ENCODE data around the gene MBD3L1.

MBD3L1 gene
- 0 reads per million in 9 experiments for total RNA-seq

- Mint-ChIP-seq H3K36me3 (ENCODE audit: insufficient read depth) (peaks cover 3% of the 10 kb centered on the region), H3K27me3 (no peaks in the 10 kb centered on the region), H3K9me3 (no peaks in the 10 kb centered on the region), H3K27ac (peak within 1 kb of the TSS; percentile 88 to 95), H3K4me1 (ENCODE audit: low read depth in 2 of 2) (peaks cover 8 to 20% of the 10 kb centered on the region in 2 donors), H3K4me3 (peak within 1 kb of the TSS; percentile 83 to 84)
- ATAC-seq (replicated peaks) (peak; percentile 84), DNase-seq (peak; percentile 98 to 100 (median 99))
Observed at GRCh38 chr19:8832132-8833021, at the start of gene MBD3L1, which contains the start of gene ZNF558. Gene MBD3L1 (plus strand): TSS chr19:8832377. CDS start chr19:8842679, 10,302 bp downstream. Gene ZNF558 (minus strand): TSS chr19:8832304. CDS start chr19:8822659, 9,645 bp downstream.

GRCh38 chr19:8794823-8795222, 37.4 kb upstream of the MBD3L1 start:
- ATAC-seq (replicated peaks), result no peak
- DNase-seq, result no peak
- Mint-ChIP-seq H3K4me1 (ENCODE audit: low read depth in 2 of 2) (no peaks in the 10 kb centered on the region), H3K27ac (no peak overlapping the region), H3K36me3 (ENCODE audit: insufficient read depth) (no peaks in the 10 kb centered on the region), H3K9me3 (peaks cover 0 to 8% of the 10 kb centered on the region in 2 donors), H3K27me3 (peaks cover 0 to 12% of the 10 kb centered on the region in 2 donors), H3K4me3 (no peak overlapping the region)

- no peak overlapping the region for H3K4me3 Mint-ChIP-seq
- H3K27me3 Mint-ChIP-seq, result no peaks in the 10 kb centered on the region
- peaks cover under 1% of the 10 kb centered on the region for H3K36me3 Mint-ChIP-seq (ENCODE audit: insufficient read depth)
- DNase-seq (no peak), ATAC-seq (replicated peaks) (no peak)
- no peaks in the 10 kb centered on the region for H3K4me1 Mint-ChIP-seq (ENCODE audit: low read depth in 2 of 2)
- H3K9me3 Mint-ChIP-seq, result peaks cover 17 to 20% of the 10 kb centered on the region in 2 donors
- H3K27ac Mint-ChIP-seq, result no peak overlapping the region
Observed at GRCh38 chr19:8806661-8807060, 25.5 kb upstream of the MBD3L1 start.

GRCh38 chr19:8811315-8812172, 20.6 kb upstream of the MBD3L1 start:
- ATAC-seq (replicated peaks) (no peak), DNase-seq (no peak)
- peaks cover 34% of the 10 kb centered on the region for H3K36me3 Mint-ChIP-seq (ENCODE audit: insufficient read depth)
- H3K9me3 Mint-ChIP-seq, result peaks cover 9 to 29% of the 10 kb centered on the region in 2 donors
- no peaks in the 10 kb centered on the region for H3K27me3 Mint-ChIP-seq
- no peak overlapping the region for H3K4me3 Mint-ChIP-seq
- no peaks in the 10 kb centered on the region for H3K4me1 Mint-ChIP-seq (ENCODE audit: low read depth in 2 of 2)
- H3K27ac Mint-ChIP-seq, result no peak overlapping the region

- H3K4me1 Mint-ChIP-seq (ENCODE audit: low read depth in 2 of 2), result no peaks in the 10 kb centered on the region
- H3K27ac Mint-ChIP-seq, result no peak overlapping the region
- H3K9me3 Mint-ChIP-seq, result peaks cover 4 to 20% of the 10 kb centered on the region in 2 donors
- no peak overlapping the region for H3K4me3 Mint-ChIP-seq
- no peak for ATAC-seq (replicated peaks)
- no peaks in the 10 kb centered on the region for H3K27me3 Mint-ChIP-seq
- H3K36me3 Mint-ChIP-seq (ENCODE audit: insufficient read depth), result peaks cover 53% of the 10 kb centered on the region
- no peak for DNase-seq
Observed at GRCh38 chr19:8814176-8814575, 18.0 kb upstream of the MBD3L1 start.

- no peaks in the 10 kb centered on the region for H3K4me1 Mint-ChIP-seq (ENCODE audit: low read depth in 2 of 2)
- peaks cover 69% of the 10 kb centered on the region for H3K36me3 Mint-ChIP-seq (ENCODE audit: insufficient read depth)
- no peak overlapping the region for H3K4me3 Mint-ChIP-seq
- H3K27ac Mint-ChIP-seq, result no peak overlapping the region
- H3K27me3 Mint-ChIP-seq, result no peaks in the 10 kb centered on the region
- DNase-seq (no peak), ATAC-seq (replicated peaks) (no peak)
- H3K9me3 Mint-ChIP-seq, result peaks cover 4 to 20% of the 10 kb centered on the region in 2 donors
Observed at GRCh38 chr19:8815780-8816179, 16.4 kb upstream of the MBD3L1 start.

- Mint-ChIP-seq H3K4me3 (no peak overlapping the region), H3K36me3 (ENCODE audit: insufficient read depth) (peaks cover 51% of the 10 kb centered on the region), H3K9me3 (peaks cover 3 to 8% of the 10 kb centered on the region in 2 donors), H3K27ac (no peak overlapping the region), H3K4me1 (ENCODE audit: low read depth in 2 of 2) (peaks cover 0 to 7% of the 10 kb centered on the region in 2 donors), H3K27me3 (no peaks in the 10 kb centered on the region)
- no peak for DNase-seq
- ATAC-seq (replicated peaks), result no peak
Observed at GRCh38 chr19:8820234-8820633, 11.9 kb upstream of the MBD3L1 start.

GRCh38 chr19:8821748-8822241, 10.4 kb upstream of the MBD3L1 start:
- H3K4me1 Mint-ChIP-seq (ENCODE audit: low read depth in 2 of 2), result peaks cover 2 to 7% of the 10 kb centered on the region in 2 donors
- H3K27ac Mint-ChIP-seq, result no peak overlapping the region
- no peak overlapping the region for H3K4me3 Mint-ChIP-seq
- no peak for ATAC-seq (replicated peaks)
- no peaks in the 10 kb centered on the region for H3K27me3 Mint-ChIP-seq
- H3K36me3 Mint-ChIP-seq (ENCODE audit: insufficient read depth), result peaks cover 42% of the 10 kb centered on the region
- DNase-seq, result no peak
- peaks cover 0 to 2% of the 10 kb centered on the region in 2 donors for H3K9me3 Mint-ChIP-seq

GRCh38 chr19:8826371-8826770, 5.8 kb upstream of the MBD3L1 start:
- no peak overlapping the region for H3K27ac Mint-ChIP-seq
- peaks cover 5 to 14% of the 10 kb centered on the region in 2 donors for H3K4me1 Mint-ChIP-seq (ENCODE audit: low read depth in 2 of 2)
- no peak for ATAC-seq (replicated peaks)
- H3K36me3 Mint-ChIP-seq (ENCODE audit: insufficient read depth), result peaks cover 6% of the 10 kb centered on the region
- H3K4me3 Mint-ChIP-seq, result no peak overlapping the region
- DNase-seq, result no peak
- H3K27me3 Mint-ChIP-seq, result no peaks in the 10 kb centered on the region
- no peaks in the 10 kb centered on the region for H3K9me3 Mint-ChIP-seq

GRCh38 chr19:8827277-8827676, 4.9 kb upstream of the MBD3L1 start:
- ATAC-seq (replicated peaks) (no peak), DNase-seq (no peak)
- no peak overlapping the region for H3K4me3 Mint-ChIP-seq
- H3K27ac Mint-ChIP-seq, result no peak overlapping the region
- peaks cover 8 to 19% of the 10 kb centered on the region in 2 donors for H3K4me1 Mint-ChIP-seq (ENCODE audit: low read depth in 2 of 2)
- H3K36me3 Mint-ChIP-seq (ENCODE audit: insufficient read depth), result peaks cover 6% of the 10 kb centered on the region
- H3K9me3 Mint-ChIP-seq, result no peaks in the 10 kb centered on the region
- H3K27me3 Mint-ChIP-seq, result no peaks in the 10 kb centered on the region

- Mint-ChIP-seq H3K27ac (peak overlapping the region; percentile 88 to 95), H3K9me3 (no peaks in the 10 kb centered on the region), H3K4me1 (ENCODE audit: low read depth in 2 of 2) (peaks cover 10 to 20% of the 10 kb centered on the region in 2 donors), H3K36me3 (ENCODE audit: insufficient read depth) (peaks cover 3% of the 10 kb centered on the region), H3K27me3 (no peaks in the 10 kb centered on the region), H3K4me3 (peak overlapping the region; percentile 83 to 84)
- DNase-seq, result no peak
- no peak for ATAC-seq (replicated peaks)
Observed at GRCh38 chr19:8831373-8831772, 804 bp upstream of the MBD3L1 start.

- Mint-ChIP-seq H3K36me3 (ENCODE audit: insufficient read depth) (peaks cover 3% of the 10 kb centered on the region), H3K9me3 (no peaks in the 10 kb centered on the region), H3K27me3 (no peaks in the 10 kb centered on the region), H3K4me1 (ENCODE audit: low read depth in 2 of 2) (peaks cover 8 to 20% of the 10 kb centered on the region in 2 donors), H3K4me3 (peak overlapping the region; percentile 83 to 84), H3K27ac (peak overlapping the region; percentile 88 to 95)
- ATAC-seq (replicated peaks) (peak; percentile 1), DNase-seq (no peak)
Observed at GRCh38 chr19:8831832-8832131, 395 bp upstream of the MBD3L1 start.

- Mint-ChIP-seq H3K9me3 (no peaks in the 10 kb centered on the region), H3K36me3 (ENCODE audit: insufficient read depth) (peaks cover 3% of the 10 kb centered on the region), H3K4me1 (ENCODE audit: low read depth in 2 of 2) (peaks cover 6 to 15% of the 10 kb centered on the region in 2 donors), H3K27me3 (peaks cover 9% of the 10 kb centered on the region in 2 donors), H3K4me3 (no peak overlapping the region), H3K27ac (no peak overlapping the region)
- ATAC-seq (replicated peaks), result no peak
- DNase-seq, result no peak
Observed at GRCh38 chr19:8835446-8835845, 3.3 kb downstream of the MBD3L1 start.
